ENCODE measurements around the gene RUNX2. TPM values are rescaled to one million over a fixed set of nuclear protein-coding genes. Genes with fewer than 3 reads are reported as not detected.

Gene RUNX2
- total and polyA plus RNA-seq, 2 experiments from 2014 or later, result 0.66 to 1.7 TPM

DNA sequence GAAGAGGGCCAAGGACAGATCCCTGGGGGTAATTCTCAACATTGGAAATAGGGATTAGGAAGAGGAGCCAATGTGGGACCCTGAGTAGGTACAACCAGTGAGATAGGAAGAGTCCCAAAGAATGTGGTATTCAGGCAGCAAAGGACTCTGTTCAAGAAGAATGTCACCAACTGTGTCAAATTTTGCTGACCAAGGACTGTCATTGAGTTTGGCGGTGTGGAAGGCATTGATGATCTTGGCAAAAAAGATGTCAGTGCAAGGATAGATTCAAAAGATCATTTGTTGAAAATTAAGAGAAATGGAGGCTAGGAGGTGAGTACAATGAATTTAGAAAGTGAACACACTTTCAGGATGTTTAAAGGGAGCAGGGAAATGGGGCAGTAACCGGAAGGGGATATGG, 132.0 kb downstream of the RUNX2 start (continued):
- TF ChIP-seq, protein P1, sequence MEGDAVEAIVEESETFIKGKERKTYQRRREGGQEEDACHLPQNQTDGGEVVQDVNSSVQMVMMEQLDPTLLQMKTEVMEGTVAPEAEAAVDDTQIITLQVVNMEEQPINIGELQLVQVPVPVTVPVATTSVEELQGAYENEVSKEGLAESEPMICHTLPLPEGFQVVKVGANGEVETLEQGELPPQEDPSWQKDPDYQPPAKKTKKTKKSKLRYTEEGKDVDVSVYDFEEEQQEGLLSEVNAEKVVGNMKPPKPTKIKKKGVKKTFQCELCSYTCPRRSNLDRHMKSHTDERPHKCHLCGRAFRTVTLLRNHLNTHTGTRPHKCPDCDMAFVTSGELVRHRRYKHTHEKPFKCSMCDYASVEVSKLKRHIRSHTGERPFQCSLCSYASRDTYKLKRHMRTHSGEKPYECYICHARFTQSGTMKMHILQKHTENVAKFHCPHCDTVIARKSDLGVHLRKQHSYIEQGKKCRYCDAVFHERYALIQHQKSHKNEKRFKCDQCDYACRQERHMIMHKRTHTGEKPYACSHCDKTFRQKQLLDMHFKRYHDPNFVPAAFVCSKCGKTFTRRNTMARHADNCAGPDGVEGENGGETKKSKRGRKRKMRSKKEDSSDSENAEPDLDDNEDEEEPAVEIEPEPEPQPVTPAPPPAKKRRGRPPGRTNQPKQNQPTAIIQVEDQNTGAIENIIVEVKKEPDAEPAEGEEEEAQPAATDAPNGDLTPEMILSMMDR (conservative IDR thresholded peaks at IDR 0.05; ENCODE audit: low read depth in 2 of 2), result no peak
- no peak for TF ChIP-seq CREB1 (CRISPR knock-in tag; IDR thresholded peaks at IDR 0.05; ENCODE audit: low read depth)
- TF ChIP-seq, protein P2, sequence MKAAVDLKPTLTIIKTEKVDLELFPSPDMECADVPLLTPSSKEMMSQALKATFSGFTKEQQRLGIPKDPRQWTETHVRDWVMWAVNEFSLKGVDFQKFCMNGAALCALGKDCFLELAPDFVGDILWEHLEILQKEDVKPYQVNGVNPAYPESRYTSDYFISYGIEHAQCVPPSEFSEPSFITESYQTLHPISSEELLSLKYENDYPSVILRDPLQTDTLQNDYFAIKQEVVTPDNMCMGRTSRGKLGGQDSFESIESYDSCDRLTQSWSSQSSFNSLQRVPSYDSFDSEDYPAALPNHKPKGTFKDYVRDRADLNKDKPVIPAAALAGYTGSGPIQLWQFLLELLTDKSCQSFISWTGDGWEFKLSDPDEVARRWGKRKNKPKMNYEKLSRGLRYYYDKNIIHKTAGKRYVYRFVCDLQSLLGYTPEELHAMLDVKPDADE (IDR thresholded peaks at IDR 0.05), result no peak

DNA sequence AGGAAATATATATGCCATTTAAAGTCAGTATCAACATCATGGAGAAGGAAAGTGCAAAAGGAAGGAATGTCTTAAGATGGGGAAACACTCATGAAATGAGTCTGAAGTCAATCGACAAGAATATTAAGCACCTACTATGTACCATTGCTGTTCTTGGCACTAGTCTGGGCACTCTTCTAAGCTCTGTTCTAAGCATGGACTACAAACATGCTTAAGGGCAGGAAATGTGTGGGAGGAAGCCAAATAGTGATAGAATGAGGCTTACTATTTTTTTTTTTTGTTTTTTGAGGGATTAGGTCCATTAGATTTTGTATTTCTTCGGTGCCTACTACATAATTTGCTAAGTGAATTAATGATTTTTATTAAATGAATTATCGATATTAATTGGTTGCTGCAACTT, 133.4 kb downstream of the RUNX2 start:
- DNase-seq (ENCODE audit: low spot score) (no peak), ATAC-seq (no peak)
- H3K27me3 Mint-ChIP-seq (ENCODE audit: insufficient read depth, low read depth, poor library complexity), result no peaks in the 10 kb centered on the region
- Histone ChIP-seq H3K4me2 (no peak overlapping the region), H3K27ac (ENCODE audit: low read depth) (no peak overlapping the region), H3K36me3 (ENCODE audit: insufficient read depth) (no peaks in the 10 kb centered on the region), H3K9me2 (ENCODE audit: insufficient read depth) (no peaks in the 10 kb centered on the region), H3K4me3 (no peak overlapping the region), H3K27me3 (ENCODE audit: insufficient read depth) (no peaks in the 10 kb centered on the region), H3F3A (replicated peaks; ENCODE audit: low read depth) (no peaks in the 10 kb centered on the region), H2AFZ (no peak overlapping the region), H3K79me2 (replicated peaks; ENCODE audit: insufficient read depth) (no peaks in the 10 kb centered on the region), H4K20me1 (replicated peaks; ENCODE audit: insufficient read depth) (no peaks in the 10 kb centered on the region), H3K4me1 (ENCODE audit: insufficient read depth) (no peaks in the 10 kb centered on the region)
- H3K9me3 Mint-ChIP-seq, result no peaks in the 10 kb centered on the region
- H3K36me3 Mint-ChIP-seq (ENCODE audit: low read depth), result no peaks in the 10 kb centered on the region
- H3K27ac Mint-ChIP-seq, result no peak overlapping the region
- no peak overlapping the region for H3K4me3 Mint-ChIP-seq
- H3K4me1 Mint-ChIP-seq, result no peaks in the 10 kb centered on the region
- TF ChIP-seq, protein P3, sequence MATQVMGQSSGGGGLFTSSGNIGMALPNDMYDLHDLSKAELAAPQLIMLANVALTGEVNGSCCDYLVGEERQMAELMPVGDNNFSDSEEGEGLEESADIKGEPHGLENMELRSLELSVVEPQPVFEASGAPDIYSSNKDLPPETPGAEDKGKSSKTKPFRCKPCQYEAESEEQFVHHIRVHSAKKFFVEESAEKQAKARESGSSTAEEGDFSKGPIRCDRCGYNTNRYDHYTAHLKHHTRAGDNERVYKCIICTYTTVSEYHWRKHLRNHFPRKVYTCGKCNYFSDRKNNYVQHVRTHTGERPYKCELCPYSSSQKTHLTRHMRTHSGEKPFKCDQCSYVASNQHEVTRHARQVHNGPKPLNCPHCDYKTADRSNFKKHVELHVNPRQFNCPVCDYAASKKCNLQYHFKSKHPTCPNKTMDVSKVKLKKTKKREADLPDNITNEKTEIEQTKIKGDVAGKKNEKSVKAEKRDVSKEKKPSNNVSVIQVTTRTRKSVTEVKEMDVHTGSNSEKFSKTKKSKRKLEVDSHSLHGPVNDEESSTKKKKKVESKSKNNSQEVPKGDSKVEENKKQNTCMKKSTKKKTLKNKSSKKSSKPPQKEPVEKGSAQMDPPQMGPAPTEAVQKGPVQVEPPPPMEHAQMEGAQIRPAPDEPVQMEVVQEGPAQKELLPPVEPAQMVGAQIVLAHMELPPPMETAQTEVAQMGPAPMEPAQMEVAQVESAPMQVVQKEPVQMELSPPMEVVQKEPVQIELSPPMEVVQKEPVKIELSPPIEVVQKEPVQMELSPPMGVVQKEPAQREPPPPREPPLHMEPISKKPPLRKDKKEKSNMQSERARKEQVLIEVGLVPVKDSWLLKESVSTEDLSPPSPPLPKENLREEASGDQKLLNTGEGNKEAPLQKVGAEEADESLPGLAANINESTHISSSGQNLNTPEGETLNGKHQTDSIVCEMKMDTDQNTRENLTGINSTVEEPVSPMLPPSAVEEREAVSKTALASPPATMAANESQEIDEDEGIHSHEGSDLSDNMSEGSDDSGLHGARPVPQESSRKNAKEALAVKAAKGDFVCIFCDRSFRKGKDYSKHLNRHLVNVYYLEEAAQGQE (IDR thresholded peaks at IDR 0.05; ENCODE audit: unreplicated experiment), result no peak
- no peak for TF ChIP-seq JUNB (IDR thresholded peaks at IDR 0.05; ENCODE audit: unreplicated experiment)
